Activated CD8-positive, alpha-beta memory T cell treated with anti-CD3 and anti-CD28 coated beads, Interleukin-2, amount 50 U/mL, for 48 hours (primary cell): ENCODE data around the gene RASSF10.
"Not testable (repeated sequence)": the region's sequence is repeated elsewhere in the genome, so short reads cannot be mapped to it uniquely, and the experiment has no call there.

Experiments
- DNase-seq: peaks from one replicate; pipeline ENCODE4 v3.0.0-alpha.2; 2020

Gene RASSF10

DNA sequence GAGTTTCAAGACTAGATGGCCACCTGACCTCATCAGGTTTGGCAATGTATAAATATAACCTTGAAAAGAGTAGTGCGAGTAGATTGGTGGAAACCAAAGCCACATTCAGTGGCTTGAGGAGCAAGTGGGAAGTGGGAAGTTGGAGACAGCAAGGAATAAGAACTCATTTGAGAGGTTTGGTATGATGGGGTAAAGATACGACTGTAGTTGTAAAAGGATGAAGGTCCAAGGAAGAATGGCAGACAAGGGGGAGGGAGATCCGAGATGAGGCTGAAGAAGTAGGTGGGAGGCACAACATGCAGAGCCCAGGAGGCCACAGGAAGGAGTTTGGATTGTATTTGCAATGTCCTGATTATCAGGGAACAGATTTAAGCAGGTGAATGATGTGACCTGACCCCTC, 20.8 kb downstream of the RASSF10 start:
- no peak for DNase-seq

DNA sequence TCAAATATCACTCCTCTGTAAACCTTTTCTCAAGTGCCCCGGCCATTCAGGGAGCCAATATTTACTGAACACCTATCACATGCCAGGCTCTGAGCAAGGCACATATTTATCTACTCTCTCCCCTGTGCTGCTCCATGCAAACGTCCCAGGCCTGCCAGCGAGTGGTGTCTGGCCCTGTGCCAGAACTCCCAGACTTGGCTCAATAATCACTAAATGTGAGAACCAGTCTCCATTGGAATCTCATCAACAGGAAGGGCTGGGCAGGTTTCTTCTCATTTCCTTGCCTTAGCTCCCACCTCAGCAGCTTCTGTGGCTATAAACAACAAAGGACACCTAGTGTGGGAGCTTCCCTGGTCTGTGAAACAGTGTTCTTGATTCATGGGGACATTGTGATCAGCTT, 21.7 kb downstream of the RASSF10 start:
- no peak for DNase-seq

DNA sequence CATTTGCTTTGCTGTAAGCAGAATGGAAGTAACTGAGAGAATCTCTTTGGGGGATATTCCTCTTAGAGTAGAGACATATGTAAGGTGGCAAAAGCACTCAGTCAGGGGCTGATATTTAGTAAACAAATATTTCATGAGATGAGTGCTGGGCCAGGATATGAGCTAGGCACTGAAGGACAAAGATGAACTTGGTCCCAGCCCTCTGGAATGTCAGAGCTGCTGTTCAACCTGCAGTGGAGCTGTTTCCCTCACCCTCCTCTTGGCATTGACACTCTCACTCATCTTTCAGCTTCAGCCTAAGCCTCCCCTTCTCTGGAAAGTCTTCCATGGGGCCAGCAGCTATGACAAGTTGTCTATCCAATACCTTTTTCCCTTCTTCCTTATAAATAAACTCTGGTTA, 22.2 kb downstream of the RASSF10 start:
- no peak for DNase-seq

DNA sequence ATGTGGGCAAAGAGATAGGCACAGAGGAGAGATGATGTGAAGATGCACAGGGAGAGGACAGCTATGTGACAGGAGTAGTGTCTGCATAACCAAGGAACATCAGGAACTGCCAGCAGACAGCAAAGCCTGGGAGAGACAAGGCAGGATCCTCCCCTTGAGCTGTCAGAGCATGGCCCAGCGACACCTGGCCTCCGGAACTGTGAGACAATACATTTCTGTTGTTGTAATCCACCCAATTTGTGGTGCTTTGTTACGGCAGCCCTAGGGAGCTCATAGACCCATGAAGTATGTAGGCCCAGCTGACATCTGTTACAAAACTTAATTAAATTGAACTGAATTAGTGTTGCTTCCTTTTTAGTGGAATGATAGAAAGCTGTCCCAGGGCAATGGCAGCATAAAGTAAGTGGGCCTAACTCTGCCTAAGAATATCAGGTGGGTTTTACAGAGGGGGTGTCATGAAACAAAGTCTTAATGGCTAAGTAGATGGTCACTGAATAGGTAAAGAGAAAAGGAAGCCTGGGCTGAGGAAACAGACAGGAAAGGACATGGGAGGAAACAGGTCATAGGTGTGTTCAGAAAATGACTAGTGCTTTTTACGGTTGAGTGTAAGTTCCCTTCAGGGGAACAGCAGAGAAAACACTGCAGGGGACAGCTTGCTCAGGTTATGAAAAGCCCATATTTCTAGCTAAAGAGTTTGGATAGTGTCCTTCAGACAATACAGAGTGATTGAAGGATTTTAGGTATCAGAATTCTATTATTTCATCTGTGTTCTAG, 24.8 kb downstream of the RASSF10 start:
- no peak for DNase-seq

DNA sequence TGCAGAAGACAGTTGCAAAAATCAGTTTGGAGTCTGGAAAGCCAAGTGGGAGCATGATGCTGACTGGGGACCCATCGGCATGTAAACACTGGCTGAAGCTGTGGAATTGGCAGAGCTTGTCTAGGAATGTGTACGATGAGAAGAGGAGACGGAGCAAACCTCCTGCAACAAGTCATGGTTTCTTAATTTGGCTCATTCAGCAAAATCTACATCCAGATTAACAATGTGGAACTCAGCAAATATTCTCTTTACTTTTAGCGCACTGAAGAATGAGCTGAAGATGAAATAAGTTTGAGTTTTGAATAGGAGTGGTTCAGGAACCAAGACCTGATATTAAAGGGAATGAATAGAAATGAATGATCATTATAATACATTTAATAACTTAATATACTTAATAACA, 26.6 kb downstream of the RASSF10 start:
- no peak for DNase-seq

DNA sequence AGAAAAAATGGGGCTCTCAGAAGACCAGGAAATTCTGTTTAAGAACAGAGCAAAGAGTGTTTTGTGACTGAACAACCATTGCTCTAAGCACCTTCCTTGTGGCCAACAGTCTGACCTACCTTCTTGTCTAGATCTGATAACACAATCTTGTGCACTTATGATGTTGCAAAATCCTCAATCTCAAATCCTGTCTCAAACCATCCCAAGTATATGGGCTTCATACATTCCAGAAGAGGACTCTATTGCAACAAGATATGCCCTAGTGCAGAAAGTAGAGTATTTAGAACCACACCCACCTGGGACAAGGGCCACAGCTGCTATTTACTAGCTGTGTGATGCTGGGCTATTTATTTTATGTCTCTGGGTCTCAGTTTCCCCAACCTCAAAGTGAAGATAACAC, 27.1 kb downstream of the RASSF10 start:
- DNase-seq: no peak

DNA sequence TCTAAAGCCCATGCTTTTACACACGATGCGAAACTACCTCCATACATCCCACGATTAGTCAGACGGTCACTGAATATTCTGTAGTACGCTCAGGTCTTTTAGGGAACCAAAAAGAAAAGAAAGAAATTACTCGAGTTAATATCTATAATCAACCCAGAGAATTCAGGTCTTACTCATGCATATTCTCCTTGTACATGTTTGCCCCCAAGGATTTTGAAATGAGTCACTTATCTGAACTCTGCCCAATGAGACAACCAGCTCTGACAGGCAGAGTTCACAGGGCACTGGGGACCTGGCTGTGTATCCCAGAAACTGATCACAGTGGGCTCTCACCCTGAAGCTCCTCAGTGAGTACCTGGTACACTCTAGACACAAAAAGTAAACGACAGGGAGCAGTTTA, 29.2 kb downstream of the RASSF10 start:
- DNase-seq: no peak

DNA sequence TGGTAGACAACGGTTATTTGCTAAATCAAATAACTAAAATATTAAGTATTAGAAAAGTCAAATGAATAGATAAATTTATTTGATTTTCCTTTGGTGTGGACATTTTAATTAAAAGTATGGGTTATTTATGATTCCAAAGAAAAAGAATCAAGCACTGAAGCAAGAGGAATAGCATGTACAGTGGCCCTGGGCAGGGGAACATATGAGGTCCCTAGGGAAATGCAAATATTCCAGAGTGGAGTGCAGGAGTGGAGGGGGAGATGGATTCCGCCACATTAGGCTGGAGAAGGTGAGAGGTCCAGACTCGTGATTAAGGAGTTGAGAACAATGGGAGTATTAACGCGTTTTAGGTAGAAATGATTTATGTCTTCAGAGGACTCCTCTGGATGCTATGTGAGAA, 30.0 kb downstream of the RASSF10 start:
- DNase-seq: no peak

DNA sequence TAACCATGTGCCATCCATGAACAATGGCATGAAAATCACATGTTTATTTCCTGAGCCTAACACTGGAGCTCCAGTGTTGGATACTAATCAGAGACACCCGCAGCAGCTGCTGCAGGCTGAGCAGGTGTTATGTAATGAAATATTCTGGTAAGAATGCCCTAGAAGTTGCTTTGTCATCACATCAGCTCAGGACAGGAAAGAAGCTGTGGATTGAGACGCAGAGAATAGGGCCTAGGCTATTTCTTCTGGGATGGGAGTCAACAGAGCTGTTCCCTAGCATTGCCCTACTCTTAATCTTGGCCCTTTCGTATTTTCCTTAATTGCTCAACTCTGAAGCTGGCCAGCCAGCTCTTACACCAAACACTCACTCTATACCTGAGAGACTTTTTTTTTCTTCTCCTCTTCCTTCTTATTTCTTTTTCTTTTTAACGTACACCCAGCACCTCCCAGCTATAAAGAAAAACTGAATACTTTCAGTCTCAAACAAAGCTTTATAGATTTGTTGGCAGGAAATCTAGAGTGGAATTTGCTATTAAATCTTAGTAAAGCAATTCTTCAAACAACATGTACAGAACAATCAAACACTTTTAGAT, 31.9 kb downstream of the RASSF10 start:
- DNase-seq: no peak

DNA sequence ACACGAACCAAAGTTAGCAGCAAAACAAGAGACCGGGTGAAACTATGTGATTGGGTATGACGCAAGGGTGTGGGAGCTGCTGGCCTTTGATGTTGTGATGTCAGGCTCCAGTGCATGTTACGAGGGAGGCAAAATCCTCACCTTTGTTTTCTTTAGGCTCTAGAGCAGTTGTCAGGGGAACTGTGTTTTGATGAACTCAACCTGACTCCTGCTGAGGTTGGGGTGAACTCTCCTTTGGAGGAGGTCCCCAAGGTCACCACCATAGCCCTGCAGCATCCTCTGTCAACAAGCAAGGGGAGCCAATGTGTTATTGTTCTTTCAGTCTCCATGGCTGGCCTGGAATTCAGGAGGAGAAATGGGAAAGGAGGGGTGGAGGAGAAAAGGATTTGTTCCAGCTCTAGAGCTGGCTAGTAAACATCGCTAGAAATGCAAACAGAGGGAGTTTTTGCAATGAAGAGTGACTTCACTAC, 33.8 kb downstream of the RASSF10 start:
- DNase-seq: no peak

DNA sequence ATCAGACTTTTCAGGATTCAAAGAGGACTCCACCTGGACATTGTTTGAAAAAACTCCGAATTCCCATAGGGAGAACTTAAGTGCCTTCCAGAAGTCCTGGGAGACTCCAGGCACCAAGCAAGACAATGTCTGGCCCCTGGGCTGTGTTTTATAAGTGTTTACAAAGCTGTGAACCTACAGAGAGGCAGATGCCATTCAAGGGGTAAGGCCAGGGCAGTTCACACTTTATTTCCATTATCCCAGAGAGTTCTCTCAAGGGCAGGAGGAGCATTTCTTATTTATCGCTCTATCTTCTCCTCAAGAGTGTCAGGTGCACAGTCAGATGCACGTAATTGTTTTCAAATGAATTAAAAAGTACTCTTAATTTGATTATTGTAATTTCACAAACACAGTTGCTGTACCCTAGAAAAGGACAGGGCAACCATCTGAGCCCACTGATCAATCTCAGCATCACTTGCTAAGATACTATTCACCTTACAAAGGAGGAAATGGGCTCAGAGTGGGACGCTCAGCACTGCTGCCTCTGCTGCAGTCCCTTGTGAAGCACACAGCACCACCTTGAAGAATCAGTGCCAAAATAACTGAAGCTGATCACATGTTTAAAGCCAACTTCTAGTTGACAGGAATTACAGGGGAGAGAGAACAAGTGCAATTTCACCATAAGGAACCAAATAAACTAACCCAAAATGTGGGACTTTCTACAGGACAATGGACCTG, 35.0 kb downstream of the RASSF10 start:
- DNase-seq: no peak

DNA sequence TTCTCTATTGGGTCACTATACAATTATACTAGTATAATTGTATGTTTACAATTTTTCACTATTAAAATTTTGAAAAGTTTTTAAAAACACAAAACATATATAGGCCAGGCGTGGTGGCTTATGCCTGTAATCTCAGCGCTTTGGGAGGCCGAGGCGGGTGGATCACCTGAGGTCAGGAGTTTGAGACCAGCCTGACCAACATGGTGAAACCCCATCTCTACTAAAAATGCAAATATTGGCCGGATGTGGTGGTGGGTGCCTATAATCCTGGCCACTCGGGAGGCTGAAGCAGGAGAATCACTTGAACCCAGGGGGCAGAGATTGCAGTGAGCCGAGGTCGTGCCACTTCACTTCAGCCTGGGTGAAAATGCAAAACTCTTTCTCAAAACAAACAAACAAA, 36.0 kb downstream of the RASSF10 start:
- DNase-seq: not testable (repeated sequence)

DNA sequence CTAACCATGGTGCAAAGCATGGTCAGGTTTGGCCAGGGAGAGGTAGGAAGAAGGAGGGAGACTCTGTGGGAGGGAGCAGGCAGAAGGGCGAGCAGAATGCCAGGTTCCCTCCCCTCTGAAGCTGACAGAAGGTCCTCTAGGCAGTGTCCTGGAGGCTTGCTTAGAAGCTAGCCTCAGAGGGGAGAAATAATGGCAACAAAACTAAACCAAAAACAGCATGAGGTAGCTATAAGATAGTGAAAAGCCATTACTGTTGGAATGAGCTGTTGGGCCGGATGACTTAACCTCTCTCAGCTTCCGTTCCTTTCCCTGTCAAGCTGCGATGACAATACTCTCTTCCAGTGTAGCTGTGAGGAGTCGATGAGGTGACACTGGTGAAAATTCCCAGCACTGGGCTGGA, 36.6 kb downstream of the RASSF10 start:
- no peak for DNase-seq

DNA sequence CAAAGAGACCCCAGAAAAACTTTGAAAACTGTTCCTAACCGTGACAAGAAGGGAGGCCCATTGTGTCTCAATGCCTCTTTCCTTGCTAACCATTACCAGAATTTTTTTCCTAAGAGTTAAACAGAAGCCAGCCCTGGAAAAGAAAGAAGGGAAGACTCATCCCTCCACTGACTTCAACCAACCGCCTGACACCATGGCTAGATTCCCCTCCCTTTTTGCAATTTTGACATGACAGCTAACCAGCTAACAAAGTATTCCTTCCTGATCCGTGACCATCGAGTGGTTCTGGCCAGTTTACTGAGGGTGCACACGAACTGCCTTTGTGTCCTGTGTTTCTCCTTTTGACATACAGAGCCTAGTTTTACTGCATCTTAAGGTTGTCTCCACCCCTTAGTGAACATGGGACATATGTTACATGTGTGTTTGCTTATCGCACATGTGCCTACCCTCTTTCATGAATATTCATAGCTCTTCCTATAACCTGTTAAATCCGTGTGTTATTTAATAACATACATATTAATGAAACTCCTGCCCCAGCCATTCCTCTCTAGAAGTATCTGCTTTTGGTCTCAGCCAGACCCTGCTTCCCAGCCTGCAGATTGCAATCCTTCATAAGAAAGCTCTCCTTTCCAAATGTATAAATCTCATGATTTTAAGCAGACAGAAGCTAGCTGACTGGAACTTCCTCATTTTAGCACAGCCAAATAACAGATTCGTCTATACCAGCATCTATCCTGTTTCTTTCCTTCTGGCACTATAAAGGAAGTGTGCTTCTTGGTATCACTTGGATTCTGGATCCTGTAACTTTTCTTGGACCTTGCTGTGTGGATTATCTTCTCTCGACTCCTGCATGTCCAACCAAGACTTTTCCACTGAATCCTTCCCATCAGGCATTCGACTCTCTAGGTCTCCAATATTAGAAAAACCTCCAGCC, 37.8 kb downstream of the RASSF10 start:
- DNase-seq: no peak

DNA sequence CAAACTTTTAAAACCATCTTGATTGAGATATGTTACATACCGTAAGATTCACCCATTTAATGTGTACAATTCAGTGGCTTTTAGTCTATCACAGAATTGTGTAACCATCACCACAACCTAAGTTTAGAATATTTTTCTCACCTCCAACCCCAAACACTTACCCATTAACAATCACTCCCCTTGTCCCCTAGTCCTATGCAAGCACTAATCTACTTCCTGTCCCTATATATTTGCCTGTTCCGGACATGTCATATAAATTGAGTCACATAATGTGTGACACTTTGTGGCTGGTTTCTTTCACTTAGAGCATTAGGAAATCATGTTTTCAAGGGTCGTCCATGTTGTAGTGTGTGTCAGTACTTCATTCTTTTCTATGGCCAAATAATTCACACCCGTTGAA, 38.8 kb downstream of the RASSF10 start:
- no peak for DNase-seq

DNA sequence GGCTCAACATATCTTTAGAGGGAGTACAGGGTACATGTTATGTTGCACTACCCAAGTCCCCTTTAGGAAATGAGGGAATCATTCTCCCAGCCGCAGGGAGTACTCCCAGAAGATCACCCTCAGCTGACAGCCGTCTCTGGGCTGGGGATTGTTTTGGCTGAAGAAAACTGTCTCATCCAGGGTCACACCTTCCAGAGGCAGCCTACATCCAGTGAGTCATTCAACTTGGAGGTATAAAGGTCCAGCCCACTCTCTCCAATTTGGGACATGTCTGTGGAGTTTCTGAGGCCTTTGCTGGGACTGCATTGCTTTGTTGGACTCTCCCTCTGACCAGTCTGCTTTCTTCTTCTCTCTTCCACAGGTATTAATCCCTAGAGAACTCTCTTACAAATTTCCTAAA, 42.1 kb downstream of the RASSF10 start:
- no peak for DNase-seq

DNA sequence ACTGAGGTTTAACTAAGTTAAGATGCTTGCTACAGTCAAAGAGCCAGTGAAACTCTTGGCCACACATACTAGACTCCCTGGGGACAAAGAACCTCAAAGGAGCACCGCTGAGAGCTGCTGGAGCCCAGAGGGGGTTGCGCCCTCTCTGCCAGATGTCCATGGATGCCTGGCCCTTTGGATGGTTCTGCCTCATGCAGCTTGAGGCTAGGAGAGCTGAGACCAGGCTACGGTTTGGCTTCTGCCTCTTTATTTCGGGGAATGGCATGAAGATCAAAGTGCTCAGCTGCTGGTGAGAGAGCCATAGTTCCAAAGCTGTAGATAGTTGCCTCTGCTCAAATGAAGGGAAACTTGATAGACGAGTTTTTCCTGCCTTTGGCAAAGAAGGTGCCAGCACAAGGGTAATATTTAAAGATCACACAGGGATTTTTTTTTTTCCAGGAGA, 43.0 kb downstream of the RASSF10 start:
- no peak for DNase-seq

DNA sequence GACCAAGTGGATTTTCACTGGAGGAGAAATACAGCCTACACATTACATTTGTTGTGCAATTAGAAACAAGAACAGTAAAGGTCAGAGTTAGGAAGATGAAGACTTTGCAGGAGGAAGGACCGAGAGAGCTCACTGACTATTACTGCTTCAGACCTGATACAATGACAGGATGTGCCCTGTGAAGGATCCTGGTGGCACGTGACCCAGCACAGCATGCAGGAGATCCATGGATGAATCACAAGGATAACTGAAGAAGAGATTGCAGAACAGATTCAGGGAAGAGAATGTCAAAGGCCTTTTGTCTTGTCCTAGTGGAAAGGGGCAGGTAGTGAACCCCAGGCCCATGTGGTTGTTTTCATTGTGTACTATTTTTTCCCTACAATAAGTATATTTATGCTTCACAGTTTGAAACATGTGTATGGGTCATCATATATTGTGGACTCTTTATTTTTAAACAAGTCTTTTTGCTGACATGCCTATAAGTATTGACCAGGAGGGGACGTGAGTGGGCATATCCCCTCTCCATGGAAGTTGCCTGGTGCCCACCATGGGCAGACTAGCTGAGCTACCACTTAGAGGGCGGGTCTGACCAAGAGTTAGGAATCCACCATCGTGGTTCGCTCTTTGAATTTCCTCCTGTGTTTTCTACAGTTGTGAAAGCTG, 44.3 kb downstream of the RASSF10 start:
- no peak for DNase-seq

DNA sequence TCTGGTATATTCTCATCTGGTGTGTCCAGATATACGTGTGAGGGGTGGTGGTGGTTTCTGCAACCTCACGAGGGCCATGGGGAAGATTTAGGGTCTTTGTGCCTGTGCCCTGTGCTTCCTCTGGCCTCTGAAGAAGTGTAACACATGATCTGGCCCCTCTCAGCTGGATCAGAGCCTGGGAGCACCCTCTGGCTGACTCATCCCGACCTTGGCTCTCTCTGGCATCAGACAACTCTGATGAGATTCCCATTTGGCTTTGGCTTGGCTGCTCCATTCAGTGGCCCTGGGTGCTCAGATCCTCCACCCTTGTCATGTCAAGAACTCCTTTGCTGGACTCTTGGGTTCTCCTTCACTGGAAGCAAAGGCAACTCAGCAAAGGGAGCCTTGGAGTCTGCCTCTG, 45.2 kb downstream of the RASSF10 start:
- DNase-seq: no peak

DNA sequence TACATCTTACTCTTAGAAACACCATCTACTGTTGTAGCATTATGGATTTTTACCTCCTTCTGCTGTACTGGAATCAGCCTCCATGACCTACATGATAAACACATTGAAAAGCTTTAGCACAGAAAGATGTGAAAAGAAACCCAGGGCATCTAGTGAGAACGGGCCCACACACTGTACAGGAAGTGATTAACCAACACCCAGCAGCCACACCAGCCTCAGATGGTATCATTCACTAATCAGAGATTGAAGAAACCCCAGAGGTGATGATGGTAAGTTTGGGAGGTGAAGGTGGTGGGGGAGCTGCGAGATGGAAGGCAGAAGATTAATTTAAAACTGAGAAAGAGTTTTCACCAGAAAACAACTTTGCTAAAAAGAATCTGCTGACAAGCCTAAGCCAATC, 46.1 kb downstream of the RASSF10 start:
- DNase-seq: no peak

DNA sequence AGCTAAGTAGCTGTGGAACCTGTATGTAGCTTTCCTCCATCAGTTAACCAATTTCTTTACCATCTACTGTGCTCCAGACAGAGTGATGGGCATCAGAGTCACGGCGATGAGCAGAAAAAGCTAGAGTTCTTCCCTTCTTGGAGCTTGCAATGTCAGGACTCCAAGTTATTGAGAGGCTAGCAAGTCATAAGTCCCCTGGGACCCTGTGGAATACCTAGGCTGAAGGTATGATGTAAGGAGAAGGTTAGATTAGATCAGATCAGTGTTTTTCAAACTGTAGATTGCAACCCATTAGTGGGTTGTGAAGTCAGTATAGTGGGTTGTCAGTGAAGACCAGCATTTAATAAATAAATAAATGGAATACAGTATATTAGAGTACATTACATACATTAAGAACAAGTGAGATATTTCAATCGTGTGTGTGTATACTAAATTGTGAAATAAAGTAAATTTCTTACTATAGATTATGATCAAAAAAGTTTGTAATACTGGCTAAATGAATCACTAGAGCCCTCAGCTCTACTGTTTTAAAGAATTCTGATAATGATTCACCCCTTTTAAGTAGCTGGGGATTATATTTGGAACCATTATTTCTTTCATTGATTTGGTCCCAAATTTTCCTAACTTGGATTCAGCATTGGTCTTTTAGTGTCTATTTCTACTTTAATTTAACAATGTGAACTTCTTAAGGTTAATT, 52.3 kb downstream of the RASSF10 start:
- DNase-seq: no peak
